MCF 10A (cell line): ENCODE data around the gene DLL3. TPM values are rescaled to one million over a fixed set of nuclear protein-coding genes. Genes with fewer than 3 reads are reported as not detected.
A peak's percentile ranks its signal among the peaks of the same experiment; 100 is the strongest.

Source experiments
- BruUV-seq: library from RNA; stranded (reverse); fragments of 400-500 nt; replicated peaks from 2 replicates; lab custom pipeline; 2021; lab: Mats Ljungman, UMichigan
- CTCF ChIA-PET: fragments of 300-600 bp; sonication (Branson Sonifier 250); formaldehyde crosslinking; extraction: SDS; loops from one replicate; lab custom pipeline; 2021; ENCODE audit warnings: antibody characterized with exemption, inconsistent platforms; lab: Yijun Ruan, JAX
- POLR2A ChIA-PET: fragments of 300-600, 350-650 bp; sonication (Branson Sonifier 250); formaldehyde crosslinking; extraction: SDS; loops from one replicate; lab custom pipeline; 2020; ENCODE audit warnings: antibody characterized with exemption, inconsistent platforms; lab: Yijun Ruan, JAX
- DNase-seq: peaks from one replicate; pipeline ENCODE4 v3.0.0-alpha.2; 2018; ENCODE audit not compliant: unreplicated experiment
- H3K27ac Mint-ChIP-seq: one replicate; pipeline ENCODE4 v1.8.0; 2022; ENCODE audit warnings: mild to moderate bottlenecking, low read depth, mixed read lengths; ENCODE audit not compliant: unreplicated experiment
- H3K27me3 Mint-ChIP-seq: one replicate; pipeline ENCODE4 v1.8.0; 2022; ENCODE audit warnings: mixed read lengths; ENCODE audit not compliant: insufficient read depth, unreplicated experiment
- H3K36me3 Mint-ChIP-seq: one replicate; pipeline ENCODE4 v1.8.0; 2022; ENCODE audit warnings: mild to moderate bottlenecking, moderate library complexity, mixed read lengths; ENCODE audit not compliant: insufficient read depth, unreplicated experiment
- H3K4me1 Mint-ChIP-seq: one replicate; pipeline ENCODE4 v1.8.0; 2022; ENCODE audit warnings: mixed read lengths; ENCODE audit not compliant: insufficient read depth, unreplicated experiment
- H3K4me3 Mint-ChIP-seq: one replicate; pipeline ENCODE4 v1.8.0; 2022; ENCODE audit warnings: mild to moderate bottlenecking, moderate library complexity, mixed read lengths; ENCODE audit not compliant: unreplicated experiment
- H3K9me3 Mint-ChIP-seq: one replicate; pipeline ENCODE4 v1.8.0; 2022; ENCODE audit warnings: mixed read lengths; ENCODE audit not compliant: unreplicated experiment
- CTCF ChIP-seq: fragments of 200-600 bp; IDR thresholded peaks from one replicate; pipeline ENCODE4 v1.8.0; 2022; ENCODE audit warnings: antibody characterized with exemption, mild to moderate bottlenecking; ENCODE audit not compliant: unreplicated experiment
- intact Hi-C: fragments of 100-400 bp; cut with micrococcal nuclease; formaldehyde crosslinking; loops from 2 replicates; pipeline ENCODE4 v1.14.1; 2022
- total RNA-seq: library from RNA; stranded (reverse); gene quantifications from 2 replicates; pipeline ENCODE4 v1.2.3, GENCODE V29; 2022

The DLL3 gene
- total RNA-seq, 1 experiment from 2014 or later = 0.68 TPM

GRCh38 chr19:39481229-39481545, 17.6 kb upstream of the DLL3 start:
- H3K27ac Mint-ChIP-seq = peak overlapping the region; percentile 91
- CTCF ChIA-PET = no interaction called here
- POLR2A ChIA-PET = interaction anchor here (0.8 to 2.1 kb wide), 6 partner anchors 36 to 59 kb away, joined by 3 to 14 read pairs (median 4); partner anchors contain the start of genes EID2, RPS16 and SUPT5H
- peaks cover 26% of the 10 kb centered on the region for H3K36me3 Mint-ChIP-seq
- H3K4me1 Mint-ChIP-seq = peaks cover 15% of the 10 kb centered on the region
- no peak for TF ChIP-seq CTCF
- BruUV-seq = TSS peak; percentile 23
- H3K9me3 Mint-ChIP-seq = no peaks in the 10 kb centered on the region
- no peaks in the 10 kb centered on the region for H3K27me3 Mint-ChIP-seq
- intact Hi-C loops = no loop called here
- no peak for DNase-seq
- H3K4me3 Mint-ChIP-seq = peak overlapping the region; percentile 88

GRCh38 chr19:39481676-39482075, 17.1 kb upstream of the DLL3 start:
- ChIA-PET POLR2A (interaction anchor here (0.7 to 2.1 kb wide), 3 partner anchors 46 to 73 kb away, joined by 3 to 14 read pairs (median 4); partner anchors contain the start of gene RPS16), CTCF (interaction anchor here (0.8 to 1.1 kb wide), 2 partner anchors 51 to 58 kb away, joined by 4 read pairs; partner anchors contain the start of gene EID2)
- peak overlapping the region; percentile 88 for H3K4me3 Mint-ChIP-seq
- no peaks in the 10 kb centered on the region for H3K27me3 Mint-ChIP-seq
- H3K4me1 Mint-ChIP-seq = peaks cover 15% of the 10 kb centered on the region
- TF ChIP-seq CTCF = no peak
- BruUV-seq = no TSS peak
- intact Hi-C loops = no loop called here
- peak overlapping the region; percentile 91 for H3K27ac Mint-ChIP-seq
- peaks cover 26% of the 10 kb centered on the region for H3K36me3 Mint-ChIP-seq
- no peak for DNase-seq
- no peaks in the 10 kb centered on the region for H3K9me3 Mint-ChIP-seq

GRCh38 chr19:39483141-39483540, 15.6 kb upstream of the DLL3 start:
- DNase-seq = no peak
- ChIA-PET CTCF (no interaction called here), POLR2A (no interaction called here)
- intact Hi-C loops = no loop called here
- Mint-ChIP-seq H3K9me3 (no peaks in the 10 kb centered on the region), H3K4me1 (peaks cover 15% of the 10 kb centered on the region), H3K27me3 (no peaks in the 10 kb centered on the region), H3K36me3 (peaks cover 27% of the 10 kb centered on the region), H3K27ac (peak overlapping the region; percentile 91), H3K4me3 (peak overlapping the region; percentile 88)
- BruUV-seq = no TSS peak
- no peak for TF ChIP-seq CTCF

GRCh38 chr19:39489756-39490155, 9.0 kb upstream of the DLL3 start:
- Mint-ChIP-seq H3K4me1 (peaks cover 7% of the 10 kb centered on the region), H3K9me3 (no peaks in the 10 kb centered on the region), H3K4me3 (no peak overlapping the region), H3K36me3 (peaks cover 62% of the 10 kb centered on the region), H3K27me3 (no peaks in the 10 kb centered on the region), H3K27ac (no peak overlapping the region)
- DNase-seq = no peak
- ChIA-PET POLR2A (interaction anchor here (0.6 to 0.8 kb wide), 2 partner anchors 99 to 173 kb away, joined by 3 read pairs; partner anchors contain the start of genes MED29 and PAF1), CTCF (interaction anchor here (0.6 to 1.0 kb wide), 4 partner anchors 13 to 61 kb away, joined by 3 to 4 read pairs (median 3); no protein-coding TSS in a partner anchor)
- TF ChIP-seq CTCF = no peak
- intact Hi-C loops = no loop called here
- no TSS peak for BruUV-seq
